ENCODE data around the gene ARSG. TPM values are rescaled to one million over a fixed set of nuclear protein-coding genes. Genes with fewer than 3 reads are reported as not detected.

The ARSG gene
- total RNA-seq, 2 experiments from 2014 or later = 26.1 to 53.0 TPM

- H3K36me3 ChIP-seq (ENCODE audit: insufficient read depth, low read length) = peaks cover 28% of the 10 kb centered on the region
- H4K20me1 ChIP-seq (ENCODE audit: insufficient read depth, low read length) = no peaks in the 10 kb centered on the region
- H3K9me3 ChIP-seq (ENCODE audit: low read length) = no peaks in the 10 kb centered on the region
- no peaks in the 10 kb centered on the region for H3K9me2 ChIP-seq (ENCODE audit: insufficient read depth, low read length)
- H3K4me1 ChIP-seq (ENCODE audit: insufficient read depth, low read length, poor library complexity, severe bottlenecking) = peaks cover 37% of the 10 kb centered on the region
- POLR2A ChIA-PET = interaction anchor here (0.5 to 7.6 kb wide), 7 partner anchors 8 to 273 kb away, joined by 3 to 138 read pairs (median 3); no protein-coding TSS in a partner anchor
- no peak overlapping the region for H3K4me2 ChIP-seq (ENCODE audit: low read length)
- H3K27ac ChIP-seq (ENCODE audit: low read depth, low read length, poor library complexity, severe bottlenecking) = no peak overlapping the region
- H2AFZ ChIP-seq (ENCODE audit: low read length) = no peak overlapping the region
- no TSS peak for BruUV-seq (replicated peaks)
- peaks cover 7% of the 10 kb centered on the region; the same call in 1 of the 2 replicates for H3K79me2 ChIP-seq (ENCODE audit: insufficient read depth, low read depth, low read length)
- H3K4me3 ChIP-seq (ENCODE audit: low read depth, low read length, poor library complexity, severe bottlenecking) = no peak overlapping the region
- no peak for DNase-seq (ENCODE audit: low spot score)
- intact Hi-C loops (cut with micrococcal nuclease; ENCODE audit: unreplicated experiment) = no loop called here
- CTCF ChIA-PET (ENCODE audit: unreplicated experiment) = no interaction called here
- TF ChIP-seq, protein P1, sequence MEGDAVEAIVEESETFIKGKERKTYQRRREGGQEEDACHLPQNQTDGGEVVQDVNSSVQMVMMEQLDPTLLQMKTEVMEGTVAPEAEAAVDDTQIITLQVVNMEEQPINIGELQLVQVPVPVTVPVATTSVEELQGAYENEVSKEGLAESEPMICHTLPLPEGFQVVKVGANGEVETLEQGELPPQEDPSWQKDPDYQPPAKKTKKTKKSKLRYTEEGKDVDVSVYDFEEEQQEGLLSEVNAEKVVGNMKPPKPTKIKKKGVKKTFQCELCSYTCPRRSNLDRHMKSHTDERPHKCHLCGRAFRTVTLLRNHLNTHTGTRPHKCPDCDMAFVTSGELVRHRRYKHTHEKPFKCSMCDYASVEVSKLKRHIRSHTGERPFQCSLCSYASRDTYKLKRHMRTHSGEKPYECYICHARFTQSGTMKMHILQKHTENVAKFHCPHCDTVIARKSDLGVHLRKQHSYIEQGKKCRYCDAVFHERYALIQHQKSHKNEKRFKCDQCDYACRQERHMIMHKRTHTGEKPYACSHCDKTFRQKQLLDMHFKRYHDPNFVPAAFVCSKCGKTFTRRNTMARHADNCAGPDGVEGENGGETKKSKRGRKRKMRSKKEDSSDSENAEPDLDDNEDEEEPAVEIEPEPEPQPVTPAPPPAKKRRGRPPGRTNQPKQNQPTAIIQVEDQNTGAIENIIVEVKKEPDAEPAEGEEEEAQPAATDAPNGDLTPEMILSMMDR (conservative IDR thresholded peaks at IDR 0.05; ENCODE audit: low read length) = no peak
- TF ChIP-seq EZH2phosphoT487 (IDR thresholded peaks at IDR 0.05; ENCODE audit: borderline replicate concordance, low read depth, low read length) = no peak
These were observed 162.8 kb downstream of the ARSG start for GRCh38 chr17:68453991-68454665.

- no peaks in the 10 kb centered on the region for H3K9me2 ChIP-seq (ENCODE audit: insufficient read depth, low read length)
- H3K27ac ChIP-seq (ENCODE audit: low read depth, low read length, poor library complexity, severe bottlenecking) = no peak overlapping the region
- H3K4me2 ChIP-seq (ENCODE audit: low read length) = peak overlapping the region; percentile 96
- H3K79me2 ChIP-seq (ENCODE audit: insufficient read depth, low read depth, low read length) = peaks cover 7% of the 10 kb centered on the region; the same call in 1 of the 2 replicates
- POLR2A ChIA-PET = interaction anchor here (0.5 to 7.6 kb wide), 8 partner anchors 9 to 1049 kb away, joined by 3 to 138 read pairs (median 4); no protein-coding TSS in a partner anchor
- intact Hi-C loops (cut with micrococcal nuclease; ENCODE audit: unreplicated experiment) = no loop called here
- peak overlapping the region; percentile 73 for H3K4me3 ChIP-seq (ENCODE audit: low read depth, low read length, poor library complexity, severe bottlenecking)
- no peak overlapping the region for H2AFZ ChIP-seq (ENCODE audit: low read length)
- peaks cover 55% of the 10 kb centered on the region for H3K4me1 ChIP-seq (ENCODE audit: insufficient read depth, low read length, poor library complexity, severe bottlenecking)
- BruUV-seq (replicated peaks) = no TSS peak
- no peak for DNase-seq (ENCODE audit: low spot score)
- CTCF ChIA-PET (ENCODE audit: unreplicated experiment) = interaction anchor here (1.0 kb wide), 1 partner anchor 12 kb away, joined by 3 read pairs; no protein-coding TSS in a partner anchor
- peaks cover 10% of the 10 kb centered on the region for H3K36me3 ChIP-seq (ENCODE audit: insufficient read depth, low read length)
- TF ChIP-seq, protein P1 (conservative IDR thresholded peaks at IDR 0.05; ENCODE audit: low read length) = no peak
- no peak for TF ChIP-seq EZH2phosphoT487 (IDR thresholded peaks at IDR 0.05; ENCODE audit: borderline replicate concordance, low read depth, low read length)
- H4K20me1 ChIP-seq (ENCODE audit: insufficient read depth, low read length) = no peaks in the 10 kb centered on the region
- H3K9me3 ChIP-seq (ENCODE audit: low read length) = no peaks in the 10 kb centered on the region
These were observed 164.6 kb downstream of the ARSG start for GRCh38 chr17:68455901-68456338.
